H9 (cell line): Measurements from ENCODE around the gene IGF2BP3. TPM values are rescaled to one million over a fixed set of nuclear protein-coding genes. Genes with fewer than 3 reads are reported as not detected.

Experiments
- DNase-seq: peaks from one replicate; pipeline ENCODE4 v3.0.0-alpha.2; 2017
- H2AFZ ChIP-seq: one replicate; pipeline ENCODE4 v1.6.1; 2013; ENCODE audit warnings: mild to moderate bottlenecking, low read length, control low read depth, moderate library complexity
- H2AK5ac ChIP-seq: 2 replicates; pipeline ENCODE4 v1.6.1; 2013; ENCODE audit warnings: low read length, control low read depth, mixed read lengths; ENCODE audit not compliant: insufficient read length
- H2BK120ac ChIP-seq: one replicate; pipeline ENCODE4 v1.6.1; 2013; ENCODE audit warnings: low read depth, mild to moderate bottlenecking, low read length, control low read depth, inconsistent platforms; ENCODE audit not compliant: poor library complexity, severe bottlenecking
- H2BK12ac ChIP-seq: 2 replicates; pipeline ENCODE4 v1.6.1; 2013; ENCODE audit warnings: low read length, control low read depth, mixed read lengths, low read depth; ENCODE audit not compliant: insufficient read length
- H2BK15ac ChIP-seq: 2 replicates; pipeline ENCODE4 v1.6.1; 2013; ENCODE audit warnings: low read depth, low read length, control low read depth
- H2BK20ac ChIP-seq: one replicate; pipeline ENCODE4 v1.6.1; 2013; ENCODE audit warnings: low read depth, mild to moderate bottlenecking, low read length, control low read depth, inconsistent platforms; ENCODE audit not compliant: poor library complexity, severe bottlenecking
- H2BK5ac ChIP-seq: 2 replicates; pipeline ENCODE4 v1.6.1; 2013; ENCODE audit warnings: low read length, control low read depth, mixed read lengths; ENCODE audit not compliant: insufficient read length
- H3K14ac ChIP-seq: 2 replicates; pipeline ENCODE4 v1.6.1; 2013; ENCODE audit warnings: low read length, control low read depth; ENCODE audit not compliant: insufficient read depth
- H3K18ac ChIP-seq: 2 replicates; pipeline ENCODE4 v1.6.1; 2013; ENCODE audit warnings: low read depth, mild to moderate bottlenecking, mixed read lengths, low read length, control low read depth; ENCODE audit not compliant: insufficient read length
- H3K23ac ChIP-seq: 2 replicates; pipeline ENCODE4 v1.6.1; 2013; ENCODE audit warnings: low read length, control low read depth, mixed read lengths, low read depth; ENCODE audit not compliant: insufficient read length
- H3K23me2 ChIP-seq: 2 replicates; pipeline ENCODE4 v1.6.1; 2013; ENCODE audit warnings: low read depth, mild to moderate bottlenecking, mixed read lengths, low read length, control low read depth; ENCODE audit not compliant: insufficient read length, poor library complexity, severe bottlenecking
- H3K27ac ChIP-seq: 2 replicates; pipeline ENCODE4 v1.5.1; 2013; ENCODE audit warnings: low read length, control low read depth, mixed read lengths, low read depth; ENCODE audit not compliant: insufficient read length
- H3K27me3 ChIP-seq: 2 replicates; pipeline ENCODE4 v1.6.1; 2013; ENCODE audit warnings: low read length, control low read depth, inconsistent platforms; ENCODE audit not compliant: insufficient read depth
- H3K4ac ChIP-seq: 2 replicates; pipeline ENCODE4 v1.6.1; 2013; ENCODE audit warnings: low read depth, mild to moderate bottlenecking, control low read depth, inconsistent platforms, low read length, moderate library complexity
- H3K4me1 ChIP-seq: 2 replicates; pipeline ENCODE4 v1.6.1; 2013; ENCODE audit warnings: low read length, control low read depth, inconsistent platforms; ENCODE audit not compliant: insufficient read depth
- H3K4me2 ChIP-seq: 2 replicates; pipeline ENCODE4 v1.6.1; 2013; ENCODE audit warnings: low read length, control low read depth, mixed read lengths; ENCODE audit not compliant: insufficient read length, insufficient read depth
- H3K56ac ChIP-seq: 2 replicates; pipeline ENCODE4 v1.6.1; 2013; ENCODE audit warnings: low read depth, mild to moderate bottlenecking, mixed read lengths, low read length, control low read depth; ENCODE audit not compliant: insufficient read length
- H3K79me1 ChIP-seq: 2 replicates; pipeline ENCODE4 v1.6.1; 2013; ENCODE audit warnings: low read depth, mild to moderate bottlenecking, moderate library complexity, low read length, control low read depth, inconsistent platforms; ENCODE audit not compliant: insufficient read depth, poor library complexity, severe bottlenecking
- H3K79me2 ChIP-seq: 2 replicates; pipeline ENCODE4 v1.6.1; 2013; ENCODE audit warnings: low read length, control low read depth, inconsistent platforms; ENCODE audit not compliant: insufficient read depth
- H3K9ac ChIP-seq: 2 replicates; pipeline ENCODE4 v1.6.1; 2013; ENCODE audit warnings: low read length, control low read depth, mixed read lengths; ENCODE audit not compliant: insufficient read length; ENCODE audit errors: extremely low read depth
- H3K9me3 ChIP-seq: one replicate; pipeline ENCODE4 v1.6.1; 2013; ENCODE audit warnings: low read depth, low read length, inconsistent platforms; ENCODE audit not compliant: control insufficient read depth
- H3T11ph ChIP-seq: one replicate; pipeline ENCODE4 v1.6.1; 2013; ENCODE audit warnings: mild to moderate bottlenecking, low read length, control low read depth, inconsistent platforms
- H4K20me1 ChIP-seq: one replicate; pipeline ENCODE4 v1.6.1; 2013; ENCODE audit not compliant: control insufficient read depth, insufficient read length, insufficient read depth
- H4K5ac ChIP-seq: 2 replicates; pipeline ENCODE4 v1.6.1; 2013; ENCODE audit warnings: low read depth, mild to moderate bottlenecking, mixed read lengths, low read length, control low read depth; ENCODE audit not compliant: insufficient read length
- H4K8ac ChIP-seq: replicated peaks from 2 replicates; pipeline ENCODE4 v1.6.1; 2013; ENCODE audit warnings: low read length, control low read depth, mixed read lengths, low read depth; ENCODE audit not compliant: insufficient read length
- H4K91ac ChIP-seq: 2 replicates; pipeline ENCODE4 v1.6.1; 2013; ENCODE audit warnings: low read depth, mild to moderate bottlenecking, moderate library complexity, mixed read lengths, low read length, control low read depth; ENCODE audit not compliant: insufficient read length
- H3K27ac Mint-ChIP-seq, 3 experiments: 2 replicates in 2 of 3; 3 replicates in 1 of 3; pipeline ENCODE4 v1.8.0; 2020 to 2021; ENCODE audit warnings: mixed read lengths in 3 of 3, mild to moderate bottlenecking in 1 of 3, moderate library complexity in 1 of 3
- H3K27me3 Mint-ChIP-seq: 2 replicates; pipeline ENCODE4 v1.8.0; 2021; ENCODE audit warnings: low read depth, mild to moderate bottlenecking, moderate library complexity, mixed read lengths
- H3K36me3 Mint-ChIP-seq, 3 experiments: 2 replicates in 2 of 3; 3 replicates in 1 of 3; pipeline ENCODE4 v1.8.0; 2020 to 2021; ENCODE audit warnings: low read depth in 3 of 3, mixed read lengths in 3 of 3; ENCODE audit not compliant: insufficient read depth in 1 of 3
- H3K4me1 Mint-ChIP-seq, 2 experiments: 2 replicates each; pipeline ENCODE4 v1.8.0; 2020; ENCODE audit warnings: mixed read lengths in 2 of 2
- H3K4me3 Mint-ChIP-seq, 2 experiments: 2 replicates in 1 of 2; 3 replicates in 1 of 2; pipeline ENCODE4 v1.8.0; 2020 to 2021; ENCODE audit warnings: mild to moderate bottlenecking in 2 of 2, mixed read lengths in 2 of 2, moderate library complexity in 1 of 2
- H3K9me3 Mint-ChIP-seq, 2 experiments: 2 replicates in 1 of 2; 3 replicates in 1 of 2; pipeline ENCODE4 v1.8.0; 2020; ENCODE audit warnings: mild to moderate bottlenecking in 2 of 2, mixed read lengths in 2 of 2, moderate library complexity in 1 of 2
- CTCF ChIP-seq: fragments of 200-600 bp; sonication (generic); conservative IDR thresholded peaks from 3 replicates; pipeline ENCODE4 v1.8.0; 2021; ENCODE audit warnings: antibody characterized with exemption, mild to moderate bottlenecking
- WGBS: extraction: QIAGEN DNeasy Blood & Tissue Kit; methylation state at CpG from one replicate; pipeline ENCODE4 v1.1.7; 2013; ENCODE audit warnings: missing lambda C conversion rate, low lambda C conversion rate, mixed read lengths; ENCODE audit not compliant: insufficient read length; ENCODE audit errors: extremely low coverage; 5-methylcytosine and 5-hydroxymethylcytosine counted together
- total RNA-seq: library from RNA; stranded (reverse); gene quantifications from 2 replicates; pipeline ENCODE4 v1.2.1, GENCODE V29; 2021

Gene IGF2BP3
- total RNA-seq, 1 experiment from 2014 or later, result 197 TPM

- Mint-ChIP-seq H3K27me3 (no peaks in the 10 kb centered on the region), H3K36me3 (peaks cover 0 to 10% (median 0%) of the 10 kb centered on the region in 3 experiments; a peak in 3 of 7 replicates), H3K27ac (peak overlapping the region; percentile 22 to 77 (median 72); a peak in 5 of 7 replicates), H3K4me3 (no peak overlapping the region), H3K4me1 (peaks cover 45 to 55% of the 10 kb centered on the region in 2 experiments), H3K9me3 (no peaks in the 10 kb centered on the region)
- H3K18ac ChIP-seq, result no peak overlapping the region
- H3K9ac ChIP-seq, result no peak overlapping the region
- no peak overlapping the region for H3K4me2 ChIP-seq
- H3K27ac ChIP-seq, result no peak overlapping the region
- peaks cover 7% of the 10 kb centered on the region for H3K79me1 ChIP-seq
- H3K4me1 ChIP-seq, result peaks cover 4% of the 10 kb centered on the region; the same call in 1 of the 2 replicates
- peaks cover 38% of the 10 kb centered on the region; the same call in 1 of the 2 replicates for H3K79me2 ChIP-seq
- no peak overlapping the region for H2BK5ac ChIP-seq
- no peaks in the 10 kb centered on the region for H3K9me3 ChIP-seq
- no peaks in the 10 kb centered on the region for H3K27me3 ChIP-seq
- H3K14ac ChIP-seq, result no peak overlapping the region
- no peak overlapping the region for H2AFZ ChIP-seq
- H3K23ac ChIP-seq, result no peak overlapping the region
- no peaks in the 10 kb centered on the region for H3K23me2 ChIP-seq
- no peak overlapping the region for H2BK15ac ChIP-seq
- H2BK20ac ChIP-seq, result no peak overlapping the region
- no peak overlapping the region for H3T11ph ChIP-seq
- H2BK120ac ChIP-seq, result no peak overlapping the region
- H2BK12ac ChIP-seq, result no peak overlapping the region
- H3K4ac ChIP-seq, result no peak overlapping the region
- H4K20me1 ChIP-seq, result no peaks in the 10 kb centered on the region
- no peak for DNase-seq
- no peak for TF ChIP-seq CTCF
- no peak overlapping the region for H4K5ac ChIP-seq
- no CpG with 5 or more reads among the region's 10 CpGs for WGBS
- H2AK5ac ChIP-seq, result no peak overlapping the region
- H4K91ac ChIP-seq, result no peak overlapping the region
- H3K56ac ChIP-seq, result no peak overlapping the region
- H4K8ac ChIP-seq, result no peak overlapping the region
Observed at GRCh38 chr7:23422909-23423308, 47.4 kb downstream of the IGF2BP3 start.
